ENCODE data around the gene WNT11. TPM values are rescaled to one million over a fixed set of nuclear protein-coding genes. Genes with fewer than 3 reads are reported as not detected.

WNT11 gene
- total RNA-seq, 1 experiment from 2014 or later: not detected

DNA sequence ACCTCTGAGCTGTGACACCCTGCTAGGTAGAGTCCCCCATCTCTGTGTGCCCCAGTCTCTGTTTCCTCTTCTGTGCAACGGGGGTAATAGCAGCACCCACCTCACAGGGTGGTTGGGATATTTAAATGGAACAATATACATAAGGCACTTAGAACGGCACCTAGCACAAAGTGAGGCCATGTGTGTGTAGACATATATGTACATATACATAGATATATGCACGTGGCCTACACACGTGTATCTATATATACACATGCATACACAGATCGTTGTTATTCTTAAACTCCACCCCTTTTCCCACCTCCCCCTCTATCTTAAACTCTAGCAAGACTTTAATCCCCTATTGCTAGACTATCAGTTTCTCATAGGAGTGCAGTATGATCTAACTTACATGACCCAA is 2.4 kb downstream of the WNT11 start:
- Histone ChIP-seq H2BK20ac (ENCODE audit: low read depth, low read length, poor library complexity, severe bottlenecking) (no peak overlapping the region), H3K4ac (ENCODE audit: low read depth, low read length) (no peak overlapping the region), H2AFZ (ENCODE audit: low read length) (no peak overlapping the region), H2BK15ac (ENCODE audit: low read depth, low read length) (no peak overlapping the region), H3K23ac (ENCODE audit: insufficient read length, low read depth, low read length) (no peak overlapping the region), H2AK5ac (ENCODE audit: insufficient read length, low read length) (no peak overlapping the region), H3K23me2 (ENCODE audit: insufficient read length, low read depth, low read length, poor library complexity, severe bottlenecking) (peaks cover 17% of the 10 kb centered on the region), H4K5ac (ENCODE audit: insufficient read length, low read depth, low read length) (no peak overlapping the region), H3K79me2 (ENCODE audit: insufficient read depth, low read length) (no peaks in the 10 kb centered on the region), H3K56ac (ENCODE audit: insufficient read length, low read depth, low read length) (no peak overlapping the region), H2BK120ac (ENCODE audit: low read depth, low read length, poor library complexity, severe bottlenecking) (no peak overlapping the region), H3K14ac (ENCODE audit: insufficient read depth, low read length) (no peak overlapping the region), H3K9me3 (ENCODE audit: control insufficient read depth, low read depth, low read length) (no peaks in the 10 kb centered on the region), H3T11ph (ENCODE audit: low read length) (no peak overlapping the region), H4K8ac (replicated peaks; ENCODE audit: insufficient read length, low read depth, low read length) (no peak overlapping the region), H2BK5ac (ENCODE audit: insufficient read length, low read length) (no peak overlapping the region), H3K27ac (ENCODE audit: insufficient read length, low read depth, low read length) (no peak overlapping the region), H3K4me1 (ENCODE audit: insufficient read depth, low read length) (no peaks in the 10 kb centered on the region), H3K27me3 (ENCODE audit: insufficient read depth, low read length) (peaks cover 46% of the 10 kb centered on the region), H3K4me2 (ENCODE audit: insufficient read depth, insufficient read length, low read length) (no peak overlapping the region), H4K91ac (ENCODE audit: insufficient read length, low read depth, low read length) (no peak overlapping the region), H4K20me1 (ENCODE audit: control insufficient read depth, insufficient read depth, insufficient read length) (no peaks in the 10 kb centered on the region), H3K9ac (ENCODE audit: extremely low read depth, insufficient read length, low read length) (no peak overlapping the region), H2BK12ac (ENCODE audit: insufficient read length, low read depth, low read length) (no peak overlapping the region), H3K18ac (ENCODE audit: insufficient read length, low read depth, low read length) (no peak overlapping the region), H3K79me1 (ENCODE audit: insufficient read depth, low read depth, low read length, poor library complexity, severe bottlenecking) (no peaks in the 10 kb centered on the region)
- no peak for DNase-seq
- Mint-ChIP-seq H3K9me3 (peaks cover 0 to 6% of the 10 kb centered on the region in 2 experiments; a peak in 2 of 5 replicates), H3K36me3 (ENCODE audit: insufficient read depth in 1 of 3, low read depth in 3 of 3) (no peaks in the 10 kb centered on the region; a peak in 1 of 7 replicates), H3K27ac (no peak overlapping the region), H3K27me3 (ENCODE audit: low read depth) (peaks cover 91% of the 10 kb centered on the region), H3K4me3 (no peak overlapping the region; a peak in 1 of 5 replicates), H3K4me1 (peaks cover 11 to 18% of the 10 kb centered on the region in 2 experiments)
- no CpG with 5 or more reads among the region's 5 CpGs for WGBS (ENCODE audit: extremely low coverage, insufficient read length, low lambda C conversion rate)
- TF ChIP-seq, protein P1, sequence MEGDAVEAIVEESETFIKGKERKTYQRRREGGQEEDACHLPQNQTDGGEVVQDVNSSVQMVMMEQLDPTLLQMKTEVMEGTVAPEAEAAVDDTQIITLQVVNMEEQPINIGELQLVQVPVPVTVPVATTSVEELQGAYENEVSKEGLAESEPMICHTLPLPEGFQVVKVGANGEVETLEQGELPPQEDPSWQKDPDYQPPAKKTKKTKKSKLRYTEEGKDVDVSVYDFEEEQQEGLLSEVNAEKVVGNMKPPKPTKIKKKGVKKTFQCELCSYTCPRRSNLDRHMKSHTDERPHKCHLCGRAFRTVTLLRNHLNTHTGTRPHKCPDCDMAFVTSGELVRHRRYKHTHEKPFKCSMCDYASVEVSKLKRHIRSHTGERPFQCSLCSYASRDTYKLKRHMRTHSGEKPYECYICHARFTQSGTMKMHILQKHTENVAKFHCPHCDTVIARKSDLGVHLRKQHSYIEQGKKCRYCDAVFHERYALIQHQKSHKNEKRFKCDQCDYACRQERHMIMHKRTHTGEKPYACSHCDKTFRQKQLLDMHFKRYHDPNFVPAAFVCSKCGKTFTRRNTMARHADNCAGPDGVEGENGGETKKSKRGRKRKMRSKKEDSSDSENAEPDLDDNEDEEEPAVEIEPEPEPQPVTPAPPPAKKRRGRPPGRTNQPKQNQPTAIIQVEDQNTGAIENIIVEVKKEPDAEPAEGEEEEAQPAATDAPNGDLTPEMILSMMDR (conservative IDR thresholded peaks at IDR 0.05): no peak
